Coronary artery (tissue), 2 donors: ENCODE results near the gene KCNMB2.
"Not testable (repeated sequence)": the region's sequence is repeated elsewhere in the genome, so short reads cannot be mapped to it uniquely, and the experiment has no call there.

Experiments
- DNase-seq: peaks from one replicate; pipeline ENCODE4 v3.0.0-alpha.2; 2017; ENCODE audit warnings: low spot score
- H3K27ac ChIP-seq, 2 donors: fragments of 200-600 bp; sonication (generic); one replicate each; pipeline ENCODE4 v1.5.1; 2016 to 2019
- H3K4me3 ChIP-seq: fragments of 200-600 bp; sonication (generic); 2 replicates; pipeline ENCODE4 v1.5.1; 2016; ENCODE audit warnings: mild to moderate bottlenecking, moderate library complexity
- CTCF ChIP-seq: fragments of 200-600 bp; sonication (generic); IDR thresholded peaks from one replicate; pipeline ENCODE4 v1.5.1; 2019; ENCODE audit warnings: antibody characterized with exemption

Gene KCNMB2

GRCh38 chr3:178512647-178513046 is 23.6 kb upstream of the KCNMB2 start:
- TF ChIP-seq CTCF = no peak
- H3K4me3 ChIP-seq = no peak overlapping the region
- H3K27ac ChIP-seq = no peak overlapping the region
- no peak for DNase-seq

- Histone ChIP-seq H3K27ac (no peak overlapping the region), H3K4me3 (no peak overlapping the region)
- no peak for TF ChIP-seq CTCF
- DNase-seq = no peak
Measured at GRCh38 chr3:178513546-178514380, 22.5 kb upstream of the KCNMB2 start.

DNA sequence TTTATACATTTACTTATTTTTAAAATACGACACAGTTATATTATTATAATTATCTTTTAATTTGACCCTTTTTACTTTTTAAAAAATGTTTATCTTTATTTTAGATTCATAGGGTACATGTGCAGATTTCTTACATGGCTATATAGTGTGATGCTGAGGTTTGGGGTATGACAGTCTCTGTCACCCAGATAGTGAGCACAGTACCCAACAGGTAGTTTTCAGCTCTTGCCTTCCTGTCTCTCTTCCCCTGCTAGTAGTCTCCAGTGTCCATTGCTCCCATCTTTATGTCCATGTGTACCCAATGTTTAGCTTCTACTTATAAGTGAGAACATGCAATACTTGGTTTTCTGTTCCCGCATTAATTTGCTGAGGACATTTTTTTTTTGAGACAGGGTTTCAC is 21.8 kb upstream of the KCNMB2 start:
- H3K4me3 ChIP-seq = no peak overlapping the region
- H3K27ac ChIP-seq = no peak overlapping the region
- TF ChIP-seq CTCF = no peak
- no peak for DNase-seq

DNA sequence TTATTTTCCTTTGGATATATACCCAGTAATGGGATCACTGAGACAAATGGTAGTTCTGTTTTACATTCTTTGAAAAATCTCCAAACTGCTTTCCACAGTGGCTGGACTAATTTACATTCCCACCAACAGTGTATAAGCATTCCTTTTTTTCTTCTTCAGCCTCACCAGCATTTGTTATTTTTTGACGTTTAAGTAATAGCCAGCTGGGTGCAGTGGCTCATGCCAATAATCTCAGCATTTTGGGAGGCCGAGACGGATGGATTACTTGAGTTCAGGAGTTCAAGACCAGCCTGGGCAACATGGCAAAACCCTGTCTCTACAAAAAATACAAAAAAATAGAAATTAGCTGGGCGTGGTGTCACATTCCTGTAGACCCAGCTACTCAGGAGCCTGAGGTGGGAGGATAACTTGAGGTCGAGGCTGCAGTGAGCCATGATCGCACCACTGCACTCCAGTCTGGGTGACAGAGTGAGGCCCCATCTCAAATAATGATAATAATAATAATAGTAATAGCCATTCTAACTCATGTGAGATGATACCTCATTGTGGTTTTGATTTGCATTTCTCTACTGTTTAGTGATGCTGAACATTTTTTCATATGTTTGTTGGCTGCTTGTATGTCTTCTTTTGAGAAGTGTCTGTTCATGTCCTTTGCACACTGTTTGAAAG is 21.0 kb upstream of the KCNMB2 start:
- DNase-seq, H3K4me3 ChIP-seq, H3K27ac ChIP-seq: not testable (repeated sequence)

GRCh38 chr3:178517665-178518334 is 18.4 kb upstream of the KCNMB2 start:
- H3K4me3 ChIP-seq = no peak overlapping the region
- DNase-seq = no peak
- no peak for TF ChIP-seq CTCF

GRCh38 chr3:178518660-178519396 is 17.4 kb upstream of the KCNMB2 start:
- H3K27ac ChIP-seq = no peak overlapping the region
- DNase-seq = no peak
- no peak for TF ChIP-seq CTCF
- no peak overlapping the region for H3K4me3 ChIP-seq

More at GRCh38 chr3:178517665-178518334, 18.4 kb upstream of the KCNMB2 start:
- no peak overlapping the region for H3K27ac ChIP-seq

DNA sequence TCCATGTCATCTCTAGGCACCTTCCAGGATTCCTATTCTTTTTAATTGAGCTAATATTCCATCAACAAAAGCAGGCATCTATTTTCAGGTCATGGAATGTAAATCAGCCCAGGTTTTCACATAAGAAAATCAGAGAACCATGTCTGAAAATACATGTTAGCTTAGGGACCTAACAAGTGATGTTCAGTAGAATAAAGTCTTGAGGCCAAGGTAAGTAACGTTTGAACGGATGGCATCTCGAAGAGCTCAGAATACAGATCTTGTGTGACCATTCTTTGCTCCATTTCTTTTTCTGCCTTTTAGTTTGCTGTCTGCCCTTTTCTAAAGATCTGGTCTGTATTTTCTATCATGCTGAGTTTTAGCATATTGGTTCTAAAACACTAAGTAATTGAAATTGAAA is 16.5 kb upstream of the KCNMB2 start:
- Histone ChIP-seq H3K4me3 (no peak overlapping the region), H3K27ac (no peak overlapping the region)
- TF ChIP-seq CTCF = no peak
- no peak for DNase-seq
